GM19438 (cell line): ENCODE results near the gene MAGI1.

Source experiments
- ATAC-seq: cut with Tn5 transposase; IDR thresholded peaks from one replicate; pipeline ENCODE4 v1.9.1; 2021; ENCODE audit warnings: low read depth; ENCODE audit not compliant: unreplicated experiment

MAGI1 gene

GRCh38 chr3:66017084-66017483, 21.6 kb downstream of the MAGI1 start:
- ATAC-seq: no peak

DNA sequence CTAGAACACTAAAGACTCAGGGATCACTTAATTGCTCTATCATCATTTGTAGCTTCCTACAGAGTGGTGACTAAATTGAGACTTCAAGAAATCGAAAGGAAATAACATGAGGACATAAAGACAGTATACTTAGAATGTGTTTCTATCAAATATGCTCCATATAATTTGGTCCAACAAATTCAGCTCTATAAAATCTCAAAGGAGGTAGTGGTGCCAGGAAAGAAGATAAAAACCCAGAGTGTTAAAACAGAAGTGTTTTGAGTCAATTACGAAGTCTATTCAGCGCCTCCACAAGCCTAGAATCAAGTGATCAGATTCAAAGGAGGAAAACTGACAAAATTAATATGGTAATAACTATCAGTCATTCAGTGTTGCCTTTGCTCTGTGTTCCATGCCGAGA, 22.9 kb downstream of the MAGI1 start:
- ATAC-seq: no peak

DNA sequence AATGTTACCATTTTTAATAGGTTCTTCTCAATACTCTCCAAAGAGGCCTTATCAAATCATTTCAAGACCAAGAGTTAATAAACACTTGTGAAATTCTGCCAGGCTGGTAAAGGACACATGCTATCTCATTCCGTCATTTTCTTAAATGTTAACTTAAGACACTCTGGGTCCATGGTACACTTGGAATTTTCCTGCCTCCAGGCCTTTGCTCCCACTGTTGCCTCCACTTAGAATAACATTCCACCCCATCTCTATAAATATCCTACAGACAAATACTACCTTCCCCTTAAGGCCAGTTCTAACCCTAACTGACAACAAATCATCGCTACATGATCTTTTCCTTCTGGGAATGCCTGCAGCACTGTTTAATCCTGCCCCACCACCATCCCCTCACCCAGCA, 24.1 kb downstream of the MAGI1 start:
- ATAC-seq: no peak

DNA sequence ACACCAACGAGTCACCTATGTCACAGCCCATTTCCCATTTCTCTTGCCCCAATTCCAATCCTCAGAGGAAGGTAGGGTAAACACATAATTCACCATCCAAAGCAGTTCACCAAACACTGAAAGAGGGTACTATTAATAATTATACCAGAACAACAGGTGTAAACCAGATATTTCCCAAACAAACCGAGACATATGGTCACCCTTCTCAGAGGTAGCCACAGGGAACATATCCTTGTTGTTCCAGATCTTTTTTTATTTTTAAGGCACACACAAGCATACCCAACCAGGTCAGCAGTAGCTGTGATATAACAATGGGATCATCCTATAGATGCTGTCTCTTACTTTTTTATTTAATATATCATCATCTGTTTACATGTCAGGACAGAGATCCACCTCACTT, 24.7 kb downstream of the MAGI1 start:
- ATAC-seq: no peak

- ATAC-seq: no peak
Measured at GRCh38 chr3:66012711-66013110, 26.0 kb downstream of the MAGI1 start.

DNA sequence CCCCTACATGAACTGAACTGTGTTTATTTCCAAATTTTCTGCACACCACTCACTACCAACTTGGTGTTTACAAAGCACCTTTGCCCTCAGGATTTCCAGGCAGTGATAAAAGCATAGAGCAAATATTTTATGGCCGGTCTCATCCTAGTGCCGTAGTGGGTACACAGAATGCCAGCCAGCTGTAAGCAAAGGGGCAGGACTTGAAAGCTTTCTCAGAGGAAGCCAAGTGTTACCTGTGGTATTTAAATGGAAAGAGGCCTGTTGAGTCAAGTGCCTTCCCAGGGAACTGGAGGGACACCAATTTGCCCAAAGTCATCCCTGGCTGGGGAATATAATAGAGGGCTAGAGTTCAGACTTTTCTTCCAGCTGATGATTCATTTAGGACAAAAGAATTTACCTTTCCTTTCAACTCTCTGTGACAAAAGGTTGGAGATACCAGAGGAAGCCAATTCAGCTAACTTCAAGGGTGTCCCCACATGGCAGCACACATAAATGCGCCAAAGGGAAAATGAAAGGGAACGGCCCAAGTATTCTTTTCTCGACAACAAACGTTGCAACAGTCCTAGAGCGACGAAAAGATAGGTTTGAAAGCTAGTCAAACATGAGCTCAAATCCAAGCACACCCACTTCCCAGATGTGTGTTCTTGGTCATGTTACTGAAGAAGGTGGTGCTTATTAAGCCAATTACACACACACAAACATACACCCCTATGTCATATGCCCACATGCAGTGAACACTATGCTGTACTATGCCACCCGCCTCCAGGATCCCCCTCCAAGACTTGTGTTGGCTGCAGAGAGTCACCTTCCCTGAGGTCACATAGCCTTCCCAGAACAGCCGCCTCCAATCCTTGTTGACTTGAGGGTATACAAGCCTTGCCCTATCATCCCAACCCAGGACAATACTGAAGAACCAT, 27.7 kb downstream of the MAGI1 start:
- ATAC-seq: no peak

GRCh38 chr3:66010348-66010738, 28.4 kb downstream of the MAGI1 start:
- ATAC-seq: no peak

DNA sequence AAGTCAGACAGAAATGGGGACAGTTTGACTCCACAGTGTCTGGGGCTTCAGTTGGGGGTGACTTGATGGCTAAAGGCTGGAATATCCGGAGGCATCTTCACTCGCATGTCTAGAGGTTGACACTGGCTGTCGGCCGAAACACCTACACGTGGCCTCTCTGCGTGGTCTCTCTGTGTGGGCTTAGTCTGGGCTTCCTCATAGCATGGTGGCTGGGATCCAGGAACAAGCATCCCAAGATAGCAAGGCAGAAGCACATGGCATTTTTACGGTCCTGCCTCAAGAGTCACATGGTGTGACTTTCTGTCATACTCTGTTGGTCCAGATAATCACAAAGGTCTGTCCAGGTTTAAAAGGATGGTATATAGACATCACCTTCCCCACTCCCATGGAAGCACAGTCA, 34.5 kb downstream of the MAGI1 start:
- no peak for ATAC-seq

- ATAC-seq: no peak
Measured at GRCh38 chr3:66001626-66002025, 37.1 kb downstream of the MAGI1 start.

DNA sequence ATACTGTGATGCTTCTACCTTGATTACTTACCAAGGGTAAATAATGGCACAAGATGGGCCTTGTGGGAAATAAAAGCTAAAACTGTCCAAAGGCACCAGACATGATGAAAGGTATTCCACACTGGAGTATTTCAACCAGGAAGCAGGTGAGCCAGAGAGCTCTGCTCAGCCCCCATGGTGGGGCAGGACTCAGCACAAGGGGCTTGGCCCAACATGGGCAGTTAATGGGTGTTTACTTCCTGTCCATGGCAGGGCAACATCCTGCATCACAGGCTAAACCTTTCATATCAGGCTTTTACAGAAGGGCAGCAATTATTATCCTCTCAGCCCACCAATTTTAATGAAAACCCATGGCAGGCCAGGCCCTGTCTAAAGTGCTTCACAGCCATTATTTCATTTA, 38.2 kb downstream of the MAGI1 start:
- ATAC-seq: no peak

DNA sequence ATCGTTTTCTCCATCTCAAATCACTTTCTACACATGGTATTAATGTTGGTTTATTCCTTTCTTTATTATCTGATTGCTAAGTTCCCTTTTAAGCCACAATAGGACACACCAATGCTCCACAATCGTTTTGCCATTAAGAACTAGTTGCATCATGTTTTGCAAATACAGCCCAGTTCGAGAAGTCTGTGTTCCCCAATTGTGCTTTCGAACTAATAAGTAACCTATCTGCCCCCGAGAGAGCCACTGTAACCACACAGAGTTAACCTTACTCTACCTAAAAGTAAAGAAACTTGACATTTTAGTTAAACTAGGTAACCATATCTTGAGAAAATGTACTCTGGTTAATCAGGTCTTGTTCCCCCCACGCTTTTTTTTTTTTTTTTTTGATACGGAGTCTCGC, 39.1 kb downstream of the MAGI1 start:
- no peak for ATAC-seq

DNA sequence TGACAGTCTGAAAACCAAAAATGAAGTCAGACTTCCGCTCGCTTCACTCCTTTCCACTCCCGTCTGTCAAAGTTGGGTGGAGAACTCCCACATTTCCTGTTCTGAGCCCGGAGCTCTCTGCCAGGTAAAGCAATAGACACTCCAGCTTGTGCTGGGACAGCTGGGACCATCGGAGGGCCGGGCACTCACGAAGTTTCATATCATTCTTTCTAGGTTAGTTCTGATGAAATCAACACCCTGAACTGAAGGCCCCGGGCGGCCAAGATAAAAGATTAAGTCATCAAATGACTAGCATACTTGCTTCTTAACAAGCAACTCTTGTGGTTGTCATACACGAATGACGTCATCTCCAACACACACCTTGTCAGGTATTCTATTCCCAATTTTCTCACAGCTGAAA, 42.1 kb downstream of the MAGI1 start:
- no peak for ATAC-seq

DNA sequence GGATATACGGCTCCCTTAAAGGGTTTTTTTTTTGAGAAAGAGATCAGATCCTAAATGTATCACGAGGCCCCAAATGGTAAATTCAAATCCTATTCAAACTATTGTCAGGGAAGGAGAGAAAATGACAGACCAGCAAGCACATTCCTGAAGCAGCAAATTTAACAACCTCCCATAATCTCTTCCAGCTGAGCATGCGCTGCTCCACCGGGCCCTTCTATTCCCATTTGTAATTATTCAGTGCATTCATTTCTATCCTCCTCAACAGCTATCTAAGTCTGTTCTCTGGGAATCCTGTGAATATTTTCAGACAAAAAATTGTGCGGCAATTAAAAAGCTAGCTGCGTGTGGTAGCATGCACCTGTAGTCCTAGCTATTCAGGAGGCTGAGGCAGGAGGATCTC, 43.2 kb downstream of the MAGI1 start:
- no peak for ATAC-seq

- ATAC-seq: no peak
Measured at GRCh38 chr3:65995030-65995429, 43.7 kb downstream of the MAGI1 start.

DNA sequence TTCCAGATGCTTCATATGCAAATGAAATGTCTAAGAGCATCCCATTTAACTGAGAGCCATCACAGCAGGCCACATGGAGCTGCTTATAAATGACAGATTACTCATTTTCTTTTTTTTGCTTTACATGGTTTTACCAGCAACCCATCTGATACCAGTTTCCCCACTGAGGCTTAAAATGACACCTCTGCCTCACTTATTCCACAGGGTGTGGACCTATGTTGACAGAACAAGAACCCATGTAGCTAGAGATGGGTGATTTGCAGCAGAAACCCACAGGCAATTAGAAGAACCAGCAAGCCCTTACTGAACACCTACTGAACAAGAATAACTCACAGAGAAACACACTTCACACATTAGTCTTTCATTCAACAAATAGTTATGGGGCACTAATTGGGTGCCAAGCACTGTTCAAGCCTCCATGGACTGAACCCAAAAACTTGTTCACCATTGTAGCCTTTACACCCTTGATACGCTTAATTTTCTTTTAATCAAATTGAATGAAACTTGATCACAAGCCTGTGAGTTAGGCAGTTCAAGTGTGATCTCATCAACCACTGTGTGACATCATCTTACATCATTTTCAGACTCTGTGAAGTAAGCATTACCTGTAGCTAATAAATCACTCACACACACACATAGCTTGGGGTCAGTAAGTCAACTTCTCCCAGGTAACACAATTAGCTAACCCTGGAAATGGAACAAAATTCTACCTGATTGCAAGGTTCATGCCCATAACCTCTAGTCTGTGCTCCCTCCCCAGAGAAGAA, 45.4 kb downstream of the MAGI1 start:
- ATAC-seq: no peak

- ATAC-seq: no peak
Measured at GRCh38 chr3:65992106-65992505, 46.6 kb downstream of the MAGI1 start.

GRCh38 chr3:65988411-65989180, 50.1 kb downstream of the MAGI1 start:
- ATAC-seq: no peak

GRCh38 chr3:65986285-65986684, 52.4 kb downstream of the MAGI1 start:
- no peak for ATAC-seq

GRCh38 chr3:65984975-65985374, 53.7 kb downstream of the MAGI1 start:
- ATAC-seq: no peak

DNA sequence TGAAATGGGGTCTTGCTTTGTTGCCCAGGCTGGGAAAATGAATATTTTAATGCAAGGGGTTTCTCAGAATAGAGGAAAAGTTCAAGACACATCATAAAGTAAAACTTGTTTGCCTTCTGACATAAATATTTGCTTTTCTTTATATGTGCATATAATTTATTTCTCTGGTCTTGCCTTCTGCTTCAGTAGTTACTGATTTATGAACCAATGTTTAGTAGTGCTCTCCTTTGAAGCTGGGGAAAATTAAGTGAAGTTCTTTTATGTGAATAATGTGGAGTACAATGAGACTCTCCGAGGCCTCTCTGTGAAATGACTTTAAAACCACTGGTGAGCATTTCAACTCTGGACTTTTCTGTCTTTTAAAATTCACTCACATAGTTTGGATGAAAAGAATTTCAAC, 55.6 kb downstream of the MAGI1 start:
- ATAC-seq: no peak

DNA sequence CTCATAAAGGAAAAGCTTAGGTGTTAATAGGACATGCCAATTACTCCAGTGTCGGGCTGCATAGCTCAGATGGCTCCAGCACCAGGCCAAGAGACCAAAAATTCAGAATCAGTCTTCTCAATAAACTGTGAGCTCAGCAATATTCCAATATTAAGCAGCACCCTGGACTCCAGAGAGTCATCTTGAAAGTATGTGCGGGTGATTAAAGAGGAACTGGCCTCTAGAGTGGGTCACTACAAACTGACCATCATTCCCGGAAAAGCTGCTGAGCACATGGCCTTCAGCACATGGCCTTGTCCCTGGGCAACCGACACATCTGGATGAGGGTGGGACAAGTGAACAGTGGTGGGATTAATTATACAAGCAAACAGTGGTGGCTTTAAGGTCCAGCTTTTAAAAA, 59.0 kb downstream of the MAGI1 start:
- no peak for ATAC-seq
